ENCODE results near the gene ABLIM1.

- TF ChIP-seq CTCF (IDR thresholded peaks at IDR 0.05 in 8 of 11, conservative IDR thresholded peaks at IDR 0.05 in 3 of 11) (no peak), POLR2A (IDR thresholded peaks at IDR 0.05) (no peak), POLR2AphosphoS5 (IDR thresholded peaks at IDR 0.05) (no peak)
Measured at GRCh38 chr10:114655671-114656070, 2.4 kb downstream of the ABLIM1 start.
